AG10803 (cell line): ENCODE measurements around the gene MON1A.

Experiments
- DNase-seq: peaks from one replicate; pipeline ENCODE4 v3.0.0; 2010; ENCODE audit warnings: low read depth
- H3K4me3 ChIP-seq: 2 replicates; pipeline ENCODE4 v1.5.1; 2011; ENCODE audit warnings: mild to moderate bottlenecking, low read length, control low read depth
- TF ChIP-seq, protein P1 (sequence below): conservative IDR thresholded peaks from 2 replicates; pipeline ENCODE4 v1.5.1; 2011; ENCODE audit warnings: mild to moderate bottlenecking, low read length, control low read depth, inconsistent platforms

MON1A gene

DNA sequence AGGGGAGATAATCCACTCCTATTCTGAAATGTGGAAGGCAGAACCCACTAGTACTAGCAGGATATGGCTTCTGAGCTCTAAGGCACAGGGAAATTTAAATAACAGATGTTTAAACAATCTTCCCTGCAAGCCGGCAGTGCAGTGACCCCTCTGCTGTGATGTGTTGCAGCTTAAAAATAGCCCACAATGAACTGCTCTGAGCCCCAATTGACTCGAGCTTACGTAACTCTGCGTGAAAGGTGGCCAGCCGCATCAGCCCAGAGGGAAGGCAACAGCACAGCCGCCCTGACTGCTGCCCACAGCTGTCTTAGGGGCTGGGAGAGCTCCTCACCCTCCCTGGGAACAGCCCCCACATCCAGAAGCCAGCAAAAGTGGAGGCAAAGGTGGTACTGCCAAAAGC lies 47.4 kb downstream of the MON1A start:
- H3K4me3 ChIP-seq = no peak overlapping the region
- TF ChIP-seq, protein P1, sequence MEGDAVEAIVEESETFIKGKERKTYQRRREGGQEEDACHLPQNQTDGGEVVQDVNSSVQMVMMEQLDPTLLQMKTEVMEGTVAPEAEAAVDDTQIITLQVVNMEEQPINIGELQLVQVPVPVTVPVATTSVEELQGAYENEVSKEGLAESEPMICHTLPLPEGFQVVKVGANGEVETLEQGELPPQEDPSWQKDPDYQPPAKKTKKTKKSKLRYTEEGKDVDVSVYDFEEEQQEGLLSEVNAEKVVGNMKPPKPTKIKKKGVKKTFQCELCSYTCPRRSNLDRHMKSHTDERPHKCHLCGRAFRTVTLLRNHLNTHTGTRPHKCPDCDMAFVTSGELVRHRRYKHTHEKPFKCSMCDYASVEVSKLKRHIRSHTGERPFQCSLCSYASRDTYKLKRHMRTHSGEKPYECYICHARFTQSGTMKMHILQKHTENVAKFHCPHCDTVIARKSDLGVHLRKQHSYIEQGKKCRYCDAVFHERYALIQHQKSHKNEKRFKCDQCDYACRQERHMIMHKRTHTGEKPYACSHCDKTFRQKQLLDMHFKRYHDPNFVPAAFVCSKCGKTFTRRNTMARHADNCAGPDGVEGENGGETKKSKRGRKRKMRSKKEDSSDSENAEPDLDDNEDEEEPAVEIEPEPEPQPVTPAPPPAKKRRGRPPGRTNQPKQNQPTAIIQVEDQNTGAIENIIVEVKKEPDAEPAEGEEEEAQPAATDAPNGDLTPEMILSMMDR = no peak
- DNase-seq = no peak

DNA sequence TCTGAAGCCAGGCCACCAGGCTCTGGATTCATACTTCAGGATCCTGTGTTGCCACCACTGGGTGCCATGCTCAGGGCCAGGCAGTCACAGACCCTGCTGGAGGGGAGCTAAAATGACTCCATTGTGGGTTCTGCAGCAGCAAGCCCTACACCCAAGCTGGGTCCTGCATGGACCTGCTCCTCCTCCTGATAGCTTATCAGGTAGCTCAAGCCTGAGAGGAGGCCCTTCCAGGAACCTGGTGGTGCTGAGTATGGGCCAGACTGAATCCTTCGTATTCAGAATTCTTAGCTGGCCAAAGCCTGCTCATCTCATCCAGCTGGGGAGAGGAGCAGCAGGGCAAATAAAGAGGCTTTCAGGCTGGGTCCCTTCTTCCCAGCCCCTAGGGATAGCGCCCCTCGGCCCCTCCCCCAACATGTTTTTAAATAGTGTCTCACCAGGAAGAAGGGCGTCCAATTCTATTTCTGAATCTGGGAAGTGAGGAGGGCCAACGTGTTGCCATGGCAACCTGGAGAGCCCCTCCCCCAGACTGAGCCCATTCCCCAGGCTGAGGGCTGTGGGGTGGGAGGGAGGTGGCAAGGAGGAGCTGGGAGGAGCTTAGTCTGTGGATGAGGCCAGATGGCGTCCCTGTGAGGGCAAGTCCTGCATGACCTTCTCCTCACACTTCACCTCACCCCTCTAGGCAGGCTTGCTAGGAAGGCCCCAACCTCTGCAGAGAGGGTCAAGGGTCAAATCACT lies 48.9 kb downstream of the MON1A start:
- TF ChIP-seq, protein P1 = no peak
- no peak overlapping the region for H3K4me3 ChIP-seq
- no peak for DNase-seq

DNA sequence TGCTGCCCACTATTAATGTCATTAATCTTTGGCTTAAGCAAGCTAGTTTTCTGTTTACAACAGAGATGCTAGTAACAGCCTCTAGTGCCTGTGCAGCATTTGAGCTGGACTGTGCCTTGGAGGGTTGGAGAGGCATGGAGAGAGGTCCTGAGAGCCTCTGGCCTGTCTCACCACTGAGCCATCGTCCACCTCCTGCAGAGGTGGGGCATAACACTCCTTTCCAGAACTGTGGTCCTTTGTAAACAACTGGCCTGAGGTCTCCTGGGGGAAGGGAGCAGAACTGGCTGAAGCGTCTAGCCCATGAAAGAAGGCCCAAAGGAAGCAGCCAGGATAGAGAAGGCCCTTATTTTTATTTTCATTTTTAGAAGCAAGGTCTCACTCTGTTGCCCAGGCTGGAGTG lies 49.9 kb downstream of the MON1A start:
- H3K4me3 ChIP-seq = no peak overlapping the region
- no peak for DNase-seq
- TF ChIP-seq, protein P1 = no peak

DNA sequence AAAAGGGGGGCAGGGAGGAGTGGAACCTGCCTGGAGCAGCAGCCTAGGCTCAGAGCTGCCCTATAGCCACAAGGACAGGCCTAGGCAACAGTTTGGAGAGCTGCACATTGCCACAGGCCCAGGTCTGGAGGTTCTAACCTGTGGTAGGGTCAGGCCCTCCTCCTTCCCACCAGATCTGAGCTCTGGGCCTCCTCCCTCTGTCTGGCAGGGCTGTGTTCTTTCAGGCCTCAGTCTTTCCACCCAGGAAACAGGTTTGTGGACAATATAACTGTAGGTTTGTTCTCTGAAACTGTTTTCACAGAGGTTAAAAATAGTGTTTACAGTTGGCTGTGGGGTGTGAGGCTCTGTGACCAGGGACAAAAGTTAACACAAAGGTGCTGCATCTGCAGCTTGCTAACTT lies 50.9 kb downstream of the MON1A start:
- TF ChIP-seq, protein P1 = no peak
- no peak overlapping the region for H3K4me3 ChIP-seq
- no peak for DNase-seq

DNA sequence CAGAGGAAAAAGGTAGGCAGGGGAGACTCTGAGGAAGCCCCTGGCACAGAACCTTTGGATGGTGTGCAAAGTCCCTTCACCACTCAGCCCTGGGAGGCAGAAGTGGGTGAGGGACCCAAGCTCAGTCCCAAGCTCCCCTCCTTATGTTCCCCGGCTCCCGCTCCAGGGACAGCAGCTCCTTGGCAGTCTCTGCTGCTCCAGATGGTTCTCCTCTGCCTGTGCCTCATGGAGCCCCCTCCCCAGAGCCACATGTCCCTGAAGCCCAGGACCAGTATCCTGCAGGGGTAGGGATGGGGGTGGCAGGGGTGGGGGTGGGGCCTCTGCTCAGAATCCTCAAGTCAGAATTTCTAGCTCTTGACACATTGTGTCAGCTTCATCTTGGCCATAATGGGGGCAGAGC lies 51.9 kb downstream of the MON1A start:
- TF ChIP-seq, protein P1 = no peak
- no peak for DNase-seq
- no peak overlapping the region for H3K4me3 ChIP-seq

DNA sequence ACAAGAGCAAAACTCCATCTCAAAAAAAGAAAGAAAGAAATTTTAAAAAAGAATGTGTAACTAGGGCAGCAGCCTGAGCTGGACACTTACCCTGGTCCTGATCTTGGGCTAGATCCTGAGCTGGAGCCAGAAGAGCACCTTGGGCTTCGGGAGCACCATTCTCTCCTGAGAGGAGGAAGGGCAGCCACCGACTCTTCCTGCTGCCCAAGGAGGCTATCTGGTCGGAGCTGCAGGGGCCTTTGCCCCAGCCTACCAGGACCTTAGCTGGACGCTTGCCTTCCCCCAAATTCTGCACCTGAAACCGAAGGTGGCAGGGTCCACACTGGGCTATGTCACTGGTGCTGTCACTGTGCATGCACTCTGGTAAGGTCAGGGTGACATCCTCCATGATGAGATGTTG lies 53.0 kb downstream of the MON1A start:
- TF ChIP-seq, protein P1 = no peak
- DNase-seq = no peak
- no peak overlapping the region for H3K4me3 ChIP-seq

DNA sequence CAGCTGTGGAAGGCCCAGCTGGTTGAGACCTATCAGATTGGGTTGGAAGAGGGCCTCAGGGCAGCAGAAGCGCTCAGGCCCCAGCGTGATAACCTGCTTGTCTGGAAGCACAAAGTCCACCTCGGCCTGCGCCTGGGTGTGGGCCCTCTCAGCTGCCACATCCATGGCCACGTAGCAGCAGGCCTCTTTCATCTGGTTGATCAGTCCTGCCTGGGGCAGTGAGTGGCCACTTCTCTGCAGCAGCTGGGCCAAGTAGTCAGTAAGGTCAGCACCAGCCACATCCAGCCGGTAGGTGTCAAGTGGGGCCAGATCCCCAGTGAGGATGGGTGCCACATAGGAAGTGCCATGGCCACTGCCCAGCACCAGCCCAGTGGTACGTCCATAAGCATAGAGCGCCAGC lies 56.0 kb downstream of the MON1A start:
- TF ChIP-seq, protein P1 = no peak
- DNase-seq = no peak
- no peak overlapping the region for H3K4me3 ChIP-seq
